Thyroid gland (tissue), 4 donors: ENCODE data around the gene CPN2.

Experiments used
- CTCF ChIP-seq, 6 experiments: fragments of 200-600 bp in 3 of 6; fragments of 450-650 bp in 3 of 6; sonication (generic) in 3 of 6; IDR thresholded peaks; one replicate each; pipeline ENCODE4 v1.5.1; 2016 to 2019; ENCODE audit warnings: antibody characterized with exemption in 6 of 6, mild to moderate bottlenecking in 2 of 6, inconsistent platforms in 1 of 6, moderate library complexity in 1 of 6
- POLR2A ChIP-seq, 2 donors: fragments of 450-650 bp; IDR thresholded peaks; one replicate each; pipeline ENCODE4 v1.6.1; 2017; ENCODE audit warnings: antibody characterized with exemption in 2 of 2, mild to moderate bottlenecking in 2 of 2, moderate library complexity in 1 of 2

DNA sequence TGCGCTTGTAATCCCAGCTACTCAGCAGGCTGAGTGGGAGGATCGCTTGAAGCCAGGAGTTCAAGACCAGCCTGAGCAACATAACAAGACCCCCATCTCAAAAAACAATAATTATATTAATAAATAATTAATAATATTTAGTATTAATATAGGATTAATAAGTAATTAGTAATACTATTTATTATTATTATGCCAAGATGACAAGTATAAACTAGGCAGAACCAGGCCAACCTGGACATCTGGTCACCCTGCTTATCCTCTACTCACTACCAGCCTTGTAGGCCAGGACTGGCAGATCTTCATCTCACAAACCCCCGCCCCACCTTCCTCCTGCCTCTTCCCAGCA lies 429 bp downstream of the CPN2 start:
- TF ChIP-seq CTCF (IDR thresholded peaks at IDR 0.05) (no peak), POLR2A (IDR thresholded peaks at IDR 0.05) (no peak)
